GM10266 (cell line): Measurements from ENCODE around the gene GPR146.

ENCODE experiments used
- DNase-seq: peaks from one replicate; pipeline ENCODE4 v3.0.0; 2012; ENCODE audit errors: extremely low spot score
- CTCF ChIP-seq: IDR thresholded peaks from 2 replicates; pipeline ENCODE4 v1.5.1; 2012; ENCODE audit warnings: mild to moderate bottlenecking, low read depth; ENCODE audit not compliant: control insufficient read depth, insufficient read depth; ENCODE audit errors: missing control alignments

Gene GPR146

GRCh38 chr7:1024876-1025742, 19.2 kb upstream of the GPR146 start:
- TF ChIP-seq CTCF = no peak
- DNase-seq = no peak

DNA sequence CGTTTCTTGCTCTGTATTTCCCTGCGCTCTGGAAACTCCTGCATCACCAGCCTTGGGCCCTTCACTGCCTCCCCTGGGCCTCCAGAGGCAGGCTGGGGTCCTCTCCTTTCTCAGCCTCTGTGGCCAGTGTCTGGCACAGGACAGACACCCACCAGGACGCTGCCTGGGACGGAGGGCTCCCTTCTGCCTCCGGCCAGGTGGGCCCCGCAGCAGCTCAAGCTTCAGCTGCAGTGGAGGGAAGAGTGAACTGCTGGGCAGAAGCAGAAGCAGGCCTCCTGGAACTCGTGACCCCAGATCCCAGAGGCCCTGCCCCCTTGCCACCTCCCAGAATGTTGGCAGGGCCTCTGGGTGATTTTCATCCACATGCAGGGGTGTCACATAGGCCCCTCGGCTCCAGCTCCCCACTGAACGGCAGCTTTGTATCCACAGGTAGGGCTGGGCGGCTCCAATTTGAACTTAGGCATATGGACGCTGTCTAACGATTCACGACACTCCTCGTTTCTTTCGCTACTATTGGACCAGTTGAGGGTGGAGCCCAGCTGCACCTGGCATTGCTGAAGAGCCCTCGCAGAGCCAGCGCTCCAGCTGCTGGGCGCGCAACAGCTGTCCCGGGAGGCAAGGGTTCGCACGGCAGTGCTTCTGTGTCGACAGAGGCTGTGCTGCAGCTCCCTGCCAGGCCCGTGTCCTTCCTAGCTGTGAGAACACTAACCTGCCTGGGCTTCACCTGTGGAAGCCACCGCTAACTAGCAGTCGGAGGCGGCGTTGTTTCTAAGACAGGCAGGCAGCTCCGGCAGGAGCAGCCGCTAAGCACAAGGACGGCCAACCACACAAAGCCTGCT, 18.4 kb upstream of the GPR146 start:
- no peak for DNase-seq
- TF ChIP-seq CTCF = no peak

DNA sequence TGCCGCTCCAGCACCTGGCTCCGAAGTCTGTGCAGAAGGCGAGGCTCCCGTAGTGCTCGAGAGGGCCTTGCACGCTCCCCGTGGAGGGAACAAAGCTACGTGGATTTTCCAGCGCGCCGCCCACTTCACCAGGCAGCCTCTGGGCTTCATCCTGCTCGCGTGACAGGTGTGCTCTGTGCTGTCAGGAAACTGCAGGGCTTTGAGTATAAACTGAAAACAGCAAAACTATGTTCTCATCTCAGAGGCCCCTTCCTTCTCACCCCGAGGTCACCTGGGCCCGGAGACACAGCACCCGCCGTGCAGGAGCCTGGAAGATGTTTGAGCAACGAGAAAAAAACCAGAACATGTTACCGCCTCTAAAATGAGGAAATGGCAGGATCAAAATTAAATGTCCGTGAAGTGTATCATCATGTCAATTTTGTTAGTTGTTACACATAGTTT, 17.6 kb upstream of the GPR146 start:
- no peak for DNase-seq
- TF ChIP-seq CTCF = no peak

GRCh38 chr7:1027242-1028043, 16.9 kb upstream of the GPR146 start:
- no peak for DNase-seq
- TF ChIP-seq CTCF = no peak

GRCh38 chr7:1028044-1028770, 16.1 kb upstream of the GPR146 start:
- no peak for TF ChIP-seq CTCF
- peak; percentile 99 for DNase-seq

DNA sequence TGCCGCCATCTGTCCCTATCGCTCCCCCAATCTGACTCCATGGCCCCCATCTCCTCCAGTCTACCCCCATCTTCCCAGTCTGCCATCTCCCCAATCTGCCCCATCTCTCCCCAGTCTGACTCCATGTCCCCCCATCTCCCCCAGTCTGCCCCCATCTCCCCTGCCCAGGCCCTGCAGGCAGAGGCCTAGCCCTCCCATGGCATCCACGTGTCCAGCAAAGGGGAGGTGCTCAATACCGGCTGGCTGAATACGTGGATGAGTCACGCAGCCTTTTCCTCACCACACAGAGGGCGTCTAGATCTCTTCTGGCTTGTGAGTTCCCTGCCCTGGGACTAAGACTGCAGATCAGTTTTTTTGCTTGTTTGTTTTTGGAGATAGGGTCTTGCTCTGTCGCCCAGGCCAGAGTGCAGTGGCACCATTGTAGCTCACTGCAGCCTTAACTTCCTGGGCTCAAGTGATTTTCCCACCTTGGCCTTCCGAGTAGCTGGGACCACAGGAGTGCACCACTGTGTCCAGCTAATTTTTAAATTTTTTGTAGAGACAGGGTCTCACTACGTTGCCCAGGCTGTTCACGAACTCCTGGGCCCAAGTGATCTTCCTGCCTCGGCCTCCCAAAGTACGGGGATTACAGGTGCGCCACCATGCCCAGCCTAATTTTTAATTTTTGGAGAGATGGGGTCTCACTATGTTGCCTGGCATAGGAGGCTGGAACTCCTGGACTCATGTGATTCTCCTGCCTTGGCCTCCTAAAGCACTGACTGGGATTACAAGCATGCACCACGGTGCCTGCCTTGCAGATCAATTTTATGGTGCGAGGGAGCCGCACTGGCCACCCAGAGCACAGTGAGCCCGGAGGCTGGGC, 15.3 kb upstream of the GPR146 start:
- DNase-seq = peak; percentile 89
- no peak for TF ChIP-seq CTCF
